ENCODE measurements around the gene OXLD1. TPM values are rescaled to one million over a fixed set of nuclear protein-coding genes. Genes with fewer than 3 reads are reported as not detected.
A peak's percentile ranks its signal among the peaks of the same experiment; 100 is the strongest.

The OXLD1 gene
- total and polyA plus RNA-seq, 12 donors = 3.7 to 166 (median 51.5) TPM

GRCh38 chr17:81616877-81617276 lies 49.5 kb downstream of the OXLD1 start:
- TF ChIP-seq, protein P1, sequence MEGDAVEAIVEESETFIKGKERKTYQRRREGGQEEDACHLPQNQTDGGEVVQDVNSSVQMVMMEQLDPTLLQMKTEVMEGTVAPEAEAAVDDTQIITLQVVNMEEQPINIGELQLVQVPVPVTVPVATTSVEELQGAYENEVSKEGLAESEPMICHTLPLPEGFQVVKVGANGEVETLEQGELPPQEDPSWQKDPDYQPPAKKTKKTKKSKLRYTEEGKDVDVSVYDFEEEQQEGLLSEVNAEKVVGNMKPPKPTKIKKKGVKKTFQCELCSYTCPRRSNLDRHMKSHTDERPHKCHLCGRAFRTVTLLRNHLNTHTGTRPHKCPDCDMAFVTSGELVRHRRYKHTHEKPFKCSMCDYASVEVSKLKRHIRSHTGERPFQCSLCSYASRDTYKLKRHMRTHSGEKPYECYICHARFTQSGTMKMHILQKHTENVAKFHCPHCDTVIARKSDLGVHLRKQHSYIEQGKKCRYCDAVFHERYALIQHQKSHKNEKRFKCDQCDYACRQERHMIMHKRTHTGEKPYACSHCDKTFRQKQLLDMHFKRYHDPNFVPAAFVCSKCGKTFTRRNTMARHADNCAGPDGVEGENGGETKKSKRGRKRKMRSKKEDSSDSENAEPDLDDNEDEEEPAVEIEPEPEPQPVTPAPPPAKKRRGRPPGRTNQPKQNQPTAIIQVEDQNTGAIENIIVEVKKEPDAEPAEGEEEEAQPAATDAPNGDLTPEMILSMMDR (IDR thresholded peaks at IDR 0.05) = no peak
- no peak for TF ChIP-seq POLR2A (IDR thresholded peaks at IDR 0.05)

GRCh38 chr17:81615401-81615930 lies 50.9 kb downstream of the OXLD1 start:
- no peaks in the 10 kb centered on the region for H3K9me3 ChIP-seq (replicated peaks in 1 of 3)
- peak; percentile 33 to 78 (median 65) for DNase-seq
- peak overlapping the region; percentile 18 to 84 (median 75) for H3K27ac ChIP-seq
- WGBS, 4 donors = 50 to 66% (median 55%) methylated on average over 4 of the region's 4 CpGs
- intact Hi-C loops (cut with DNase I) = no loop called here
- no peak for TF ChIP-seq POLR2A (IDR thresholded peaks at IDR 0.05)
- TF ChIP-seq, protein P1 (IDR thresholded peaks at IDR 0.05) = peak in 2 of 6 experiments; percentile 15 to 23
- peaks cover 0 to 54% of the 10 kb centered on the region in 2 donors for H3K36me3 ChIP-seq (replicated peaks in 1 of 2)
- H3K4me1 ChIP-seq (replicated peaks in 1 of 2) = peaks cover 11 to 26% of the 10 kb centered on the region in 2 donors
- H3K4me3 ChIP-seq = no peak overlapping the region
- H3K27me3 ChIP-seq = no peaks in the 10 kb centered on the region

More at GRCh38 chr17:81616877-81617276, 49.5 kb downstream of the OXLD1 start:
- no peak for DNase-seq
- H3K27me3 ChIP-seq = no peaks in the 10 kb centered on the region
- WGBS, 4 donors = 41 to 95% (median 80%) methylated on average over 7 of the region's 7 CpGs
- H3K27ac ChIP-seq = no peak overlapping the region
- H3K36me3 ChIP-seq (replicated peaks in 1 of 2) = peaks cover 0 to 62% of the 10 kb centered on the region in 2 donors
- H3K9me3 ChIP-seq (replicated peaks in 1 of 3) = no peaks in the 10 kb centered on the region
- peaks cover 25 to 40% of the 10 kb centered on the region in 2 donors for H3K4me1 ChIP-seq (replicated peaks in 1 of 2)
- intact Hi-C loops (cut with DNase I) = no loop called here
- no peak overlapping the region for H3K4me3 ChIP-seq

Small RNA genes within 50 kb of the gene (microRNA-seq; reads per million reads assigned to microRNA genes)
- 0.45 to 2.0 (median 1.1) reads per million in 3 donors for gene MIR6786

Small RNA genes within 50 kb of the gene (small RNA-seq; reads per million reads assigned to genes)
- 0.12 to 0.33 reads per million in 2 donors for gene MIR6786

Other genes with a start within 250 kb of the OXLD1 start
- 1,000 to 10,000 TPM in 8 of 9 donors, 100 to 1,000 TPM in 1; 842 to 6,446 (median 2,440) TPM for gene ACTG1, start 153.8 kb downstream of the OXLD1 start, total RNA-seq
- 1,000 to 10,000 TPM in 2 of 3 donors, 100 to 1,000 TPM in 1; 828 to 1,140 (median 1,059) TPM for gene ACTG1, start 153.8 kb downstream of the OXLD1 start, polyA plus RNA-seq
- gene FSCN2, start 138.2 kb downstream of the OXLD1 start, total RNA-seq = 1 to 10 TPM in 4 of 9 donors, under 1 TPM in 5; 0.22 to 1.9 (median 0.72) TPM
- 1 to 10 TPM in 1 of 3 donors, under 1 TPM in 1, not detected in 1; 0.51 to 1.7 TPM for gene FSCN2, start 138.2 kb downstream of the OXLD1 start, polyA plus RNA-seq
- gene FAAP100, start 114.3 kb downstream of the OXLD1 start, total RNA-seq = 10 to 100 TPM in 8 of 9 donors, 1 to 10 TPM in 1; 8.5 to 35.1 (median 29.4) TPM
- 10 to 100 TPM in 2 of 3 donors, 1 to 10 TPM in 1; 2.5 to 89.0 (median 41.0) TPM for gene FAAP100, start 114.3 kb downstream of the OXLD1 start, polyA plus RNA-seq
- gene NPLOC4, start 29.5 kb downstream of the OXLD1 start, total RNA-seq = 100 to 1,000 TPM in 3 of 9 donors, 10 to 100 TPM in 6; 62.3 to 140 (median 80.9) TPM
- gene NPLOC4, start 29.5 kb downstream of the OXLD1 start, polyA plus RNA-seq = 100 to 1,000 TPM in 1 of 3 donors, 10 to 100 TPM in 2; 41.7 to 115 (median 52.5) TPM
- 1 to 10 TPM in 7 of 9 donors, under 1 TPM in 2; 0.18 to 5.9 (median 2.1) TPM for gene TSPAN10, start 29.4 kb downstream of the OXLD1 start, total RNA-seq
- 1 to 10 TPM in 2 of 3 donors, under 1 TPM in 1; 0.27 to 3.9 (median 2.2) TPM for gene TSPAN10, start 29.4 kb downstream of the OXLD1 start, polyA plus RNA-seq
- gene PDE6G, start 10.1 kb downstream of the OXLD1 start, total RNA-seq = 1 to 10 TPM in 5 of 9 donors, under 1 TPM in 1, not detected in 3; 0.35 to 2.3 (median 1.7) TPM
- 1 to 10 TPM; 1.2 to 5.9 (median 2.6) TPM for gene PDE6G, start 10.1 kb downstream of the OXLD1 start, polyA plus RNA-seq
- 10 to 100 TPM in 8 of 9 donors, 1 to 10 TPM in 1; 7.5 to 23.5 (median 15.6) TPM for gene CCDC137, start 132 bp upstream of the OXLD1 start, total RNA-seq
- 10 to 100 TPM; 12.6 to 46.0 (median 15.0) TPM for gene CCDC137, start 132 bp upstream of the OXLD1 start, polyA plus RNA-seq
- gene ARL16, start 17.2 kb upstream of the OXLD1 start, total RNA-seq = 10 to 100 TPM; 22.2 to 40.3 (median 29.9) TPM
- gene ARL16, start 17.2 kb upstream of the OXLD1 start, polyA plus RNA-seq = 100 to 1,000 TPM in 1 of 3 donors, 10 to 100 TPM in 2; 18.5 to 105 (median 79.8) TPM
- gene HGS, start 17.4 kb upstream of the OXLD1 start, total RNA-seq = 100 to 1,000 TPM in 3 of 9 donors, 10 to 100 TPM in 6; 51.7 to 167 (median 95.4) TPM
- 100 to 1,000 TPM; 130 to 384 (median 300) TPM for gene HGS, start 17.4 kb upstream of the OXLD1 start, polyA plus RNA-seq
- 10 to 100 TPM; 24.0 to 98.8 (median 85.2) TPM for gene MRPL12, start 36.8 kb upstream of the OXLD1 start, total RNA-seq
- 100 to 1,000 TPM in 2 of 3 donors, 10 to 100 TPM in 1; 60.7 to 159 (median 141) TPM for gene MRPL12, start 36.8 kb upstream of the OXLD1 start, polyA plus RNA-seq
- gene SLC25A10, start 45.7 kb upstream of the OXLD1 start, total RNA-seq = 10 to 100 TPM in 8 of 9 donors, 1 to 10 TPM in 1; 8.8 to 36.1 (median 19.6) TPM
- gene SLC25A10, start 45.7 kb upstream of the OXLD1 start, polyA plus RNA-seq = 10 to 100 TPM in 2 of 3 donors, 1 to 10 TPM in 1; 3.5 to 33.1 (median 29.2) TPM
- gene GCGR, start 137.5 kb upstream of the OXLD1 start, total RNA-seq = 1 to 10 TPM in 3 of 9 donors, under 1 TPM in 3, not detected in 3; 0.11 to 2.9 (median 1.2) TPM
- 10 to 100 TPM in 1 of 3 donors, 1 to 10 TPM in 1, under 1 TPM in 1; 0.29 to 48.7 (median 4.1) TPM for gene GCGR, start 137.5 kb upstream of the OXLD1 start, polyA plus RNA-seq
- 100 to 1,000 TPM in 2 of 9 donors, 10 to 100 TPM in 7; 63.5 to 115 (median 82.5) TPM for gene MCRIP1, start 166.7 kb upstream of the OXLD1 start, total RNA-seq
- gene MCRIP1, start 166.7 kb upstream of the OXLD1 start, polyA plus RNA-seq = 100 to 1,000 TPM in 2 of 3 donors, 1 to 10 TPM in 1; 5.0 to 248 (median 144) TPM
- gene PPP1R27, start 168.4 kb upstream of the OXLD1 start, total RNA-seq = under 1 TPM in 3 of 9 donors, not detected in 6; 0.11 to 0.92 (median 0.46) TPM
- 1 to 10 TPM in 2 of 3 donors, under 1 TPM in 1; 0.22 to 3.1 (median 2.6) TPM for gene PPP1R27, start 168.4 kb upstream of the OXLD1 start, polyA plus RNA-seq
- 1,000 to 10,000 TPM in 5 of 9 donors, 100 to 1,000 TPM in 4; 583 to 2,018 (median 1,095) TPM for gene P4HB, start 193.9 kb upstream of the OXLD1 start, total RNA-seq
- 1,000 to 10,000 TPM in 1 of 3 donors, 100 to 1,000 TPM in 2; 546 to 2,717 (median 747) TPM for gene P4HB, start 193.9 kb upstream of the OXLD1 start, polyA plus RNA-seq
- 100 to 1,000 TPM; 123 to 491 (median 203) TPM for gene ARHGDIA, start 204.7 kb upstream of the OXLD1 start, total RNA-seq
- gene ARHGDIA, start 204.7 kb upstream of the OXLD1 start, polyA plus RNA-seq = 100 to 1,000 TPM; 180 to 324 (median 250) TPM
- 10 to 100 TPM; 15.2 to 69.3 (median 45.1) TPM for gene ALYREF, start 225.0 kb upstream of the OXLD1 start, total RNA-seq
- 10 to 100 TPM; 13.0 to 28.2 (median 15.2) TPM for gene ALYREF, start 225.0 kb upstream of the OXLD1 start, polyA plus RNA-seq
- gene ANAPC11, start 225.1 kb upstream of the OXLD1 start, total RNA-seq = 100 to 1,000 TPM; 102 to 226 (median 134) TPM
- 100 to 1,000 TPM in 2 of 3 donors, 10 to 100 TPM in 1; 21.2 to 242 (median 112) TPM for gene ANAPC11, start 225.1 kb upstream of the OXLD1 start, polyA plus RNA-seq
- 1 to 10 TPM in 1 of 9 donors, under 1 TPM in 4, not detected in 4; 0.18 to 2.5 (median 0.42) TPM for gene NPB, start 235.6 kb upstream of the OXLD1 start, total RNA-seq
- gene NPB, start 235.6 kb upstream of the OXLD1 start, polyA plus RNA-seq = under 1 TPM; 0.07 to 0.57 (median 0.24) TPM
- gene PCYT2, start 244.8 kb upstream of the OXLD1 start, total RNA-seq = 10 to 100 TPM; 19.8 to 31.6 (median 29.0) TPM
- 10 to 100 TPM; 32.5 to 41.2 (median 37.5) TPM for gene PCYT2, start 244.8 kb upstream of the OXLD1 start, polyA plus RNA-seq

All from adrenal gland (tissue), 12 donors.